ENCODE results near the gene GRAP2.

- no peak for TF ChIP-seq CTCF (IDR thresholded peaks at IDR 0.05)
- TF ChIP-seq POLR2A (IDR thresholded peaks at IDR 0.05): no peak
These were observed 38.9 kb downstream of the GRAP2 start for GRCh38 chr22:39939830-39940229.
